Subcutaneous adipose tissue (tissue), 4 donors: ENCODE data around the gene EPS8L3. TPM values are rescaled to one million over a fixed set of nuclear protein-coding genes. Genes with fewer than 3 reads are reported as not detected.

Source experiments
- total RNA-seq, 4 donors: library from RNA; depleted of rRNA; stranded (reverse); fragments of >200 nt; gene quantifications; one replicate each; pipeline ENCODE4 v1.1.0, GENCODE V29; 2016
- TF ChIP-seq, protein P1 (sequence below): fragments of 450-650 bp; IDR thresholded peaks from one replicate; pipeline ENCODE4 v1.5.1; 2016; ENCODE audit warnings: low read depth, mild to moderate bottlenecking, control low read depth, antibody characterized with exemption, moderate library complexity

EPS8L3 gene
- total RNA-seq, 4 donors from 2014 or later, result not detected

DNA sequence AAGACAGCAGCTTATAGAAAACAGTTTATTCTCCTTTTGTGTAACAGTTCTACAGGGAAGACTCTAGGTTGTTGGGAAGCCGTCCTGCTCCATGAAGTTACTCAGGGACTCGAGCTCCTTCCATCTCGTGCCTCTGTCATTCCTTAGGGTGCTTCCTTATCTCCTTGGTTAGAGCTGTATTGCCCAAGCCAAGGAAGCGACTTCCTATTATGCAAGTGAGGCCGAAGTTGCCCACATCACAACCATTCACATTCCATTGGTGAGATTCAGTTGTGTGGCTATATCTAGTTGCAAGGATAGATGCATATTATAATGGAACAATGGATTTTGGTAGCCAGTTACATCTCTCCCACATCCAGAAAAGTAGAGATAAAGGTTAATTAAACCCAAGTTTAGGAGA is 42.7 kb downstream of the EPS8L3 start:
- TF ChIP-seq, protein P1, sequence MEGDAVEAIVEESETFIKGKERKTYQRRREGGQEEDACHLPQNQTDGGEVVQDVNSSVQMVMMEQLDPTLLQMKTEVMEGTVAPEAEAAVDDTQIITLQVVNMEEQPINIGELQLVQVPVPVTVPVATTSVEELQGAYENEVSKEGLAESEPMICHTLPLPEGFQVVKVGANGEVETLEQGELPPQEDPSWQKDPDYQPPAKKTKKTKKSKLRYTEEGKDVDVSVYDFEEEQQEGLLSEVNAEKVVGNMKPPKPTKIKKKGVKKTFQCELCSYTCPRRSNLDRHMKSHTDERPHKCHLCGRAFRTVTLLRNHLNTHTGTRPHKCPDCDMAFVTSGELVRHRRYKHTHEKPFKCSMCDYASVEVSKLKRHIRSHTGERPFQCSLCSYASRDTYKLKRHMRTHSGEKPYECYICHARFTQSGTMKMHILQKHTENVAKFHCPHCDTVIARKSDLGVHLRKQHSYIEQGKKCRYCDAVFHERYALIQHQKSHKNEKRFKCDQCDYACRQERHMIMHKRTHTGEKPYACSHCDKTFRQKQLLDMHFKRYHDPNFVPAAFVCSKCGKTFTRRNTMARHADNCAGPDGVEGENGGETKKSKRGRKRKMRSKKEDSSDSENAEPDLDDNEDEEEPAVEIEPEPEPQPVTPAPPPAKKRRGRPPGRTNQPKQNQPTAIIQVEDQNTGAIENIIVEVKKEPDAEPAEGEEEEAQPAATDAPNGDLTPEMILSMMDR, result no peak

DNA sequence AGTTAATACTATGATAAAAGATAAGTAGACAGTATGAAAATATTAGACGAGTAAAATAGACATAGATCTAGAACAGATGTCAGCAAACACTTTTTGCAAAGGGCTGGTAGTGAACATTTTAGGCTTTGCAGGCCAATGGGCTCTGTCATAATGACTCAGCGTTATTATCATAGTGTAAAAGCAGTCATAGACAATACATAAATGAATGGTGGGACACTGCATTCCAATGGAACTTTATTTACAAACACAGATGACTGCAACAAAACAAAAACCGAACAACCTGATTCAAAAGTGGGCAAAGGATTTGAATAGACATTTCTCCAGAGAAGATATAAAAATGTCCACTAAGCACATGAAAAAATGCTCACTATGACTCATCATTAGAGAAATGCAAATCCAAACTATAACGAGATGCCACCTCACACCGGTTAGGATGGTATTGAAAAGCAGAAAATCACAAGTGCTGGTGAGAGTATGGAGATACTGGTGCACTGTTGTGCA is 44.3 kb downstream of the EPS8L3 start:
- TF ChIP-seq, protein P1, result no peak

DNA sequence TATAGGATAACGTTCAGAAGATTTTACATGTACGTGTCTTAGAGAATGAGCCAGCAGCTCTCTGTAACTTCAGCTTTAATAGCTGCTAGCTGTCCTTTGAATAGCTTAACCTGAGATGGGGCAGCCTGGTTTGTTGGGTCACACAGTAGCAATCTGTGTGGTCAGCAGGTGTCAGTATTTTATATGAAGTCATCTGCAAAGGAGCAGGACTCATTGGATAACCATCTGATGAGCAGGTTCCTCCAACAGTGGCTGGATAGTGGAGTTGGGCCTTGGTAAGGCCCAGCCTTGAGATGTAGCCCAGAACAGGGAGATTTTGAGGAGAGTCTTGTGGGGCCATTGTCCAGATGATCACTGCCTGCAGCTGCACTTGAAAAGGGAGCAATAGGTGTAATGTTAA is 45.2 kb downstream of the EPS8L3 start:
- TF ChIP-seq, protein P1, result no peak

DNA sequence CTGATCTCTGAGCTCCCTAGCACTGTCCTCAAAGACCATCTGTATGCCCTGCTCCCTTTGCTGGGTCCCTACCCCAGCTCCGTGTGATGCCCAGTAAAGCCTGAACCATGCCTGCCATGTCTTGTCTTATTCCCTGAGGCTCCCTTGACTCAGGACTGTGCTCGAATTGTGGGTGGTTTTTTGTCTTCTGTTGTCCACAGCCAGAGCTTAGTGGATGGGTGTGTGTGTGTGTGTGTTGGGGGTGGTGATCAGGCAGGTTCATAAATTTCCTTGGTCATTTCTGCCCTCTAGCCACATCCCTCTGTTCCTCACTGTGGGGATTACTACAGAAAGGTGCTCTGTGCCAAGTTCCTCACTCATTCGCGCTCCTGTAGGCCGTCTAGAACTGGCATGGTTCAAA is 46.0 kb downstream of the EPS8L3 start:
- TF ChIP-seq, protein P1, result no peak

DNA sequence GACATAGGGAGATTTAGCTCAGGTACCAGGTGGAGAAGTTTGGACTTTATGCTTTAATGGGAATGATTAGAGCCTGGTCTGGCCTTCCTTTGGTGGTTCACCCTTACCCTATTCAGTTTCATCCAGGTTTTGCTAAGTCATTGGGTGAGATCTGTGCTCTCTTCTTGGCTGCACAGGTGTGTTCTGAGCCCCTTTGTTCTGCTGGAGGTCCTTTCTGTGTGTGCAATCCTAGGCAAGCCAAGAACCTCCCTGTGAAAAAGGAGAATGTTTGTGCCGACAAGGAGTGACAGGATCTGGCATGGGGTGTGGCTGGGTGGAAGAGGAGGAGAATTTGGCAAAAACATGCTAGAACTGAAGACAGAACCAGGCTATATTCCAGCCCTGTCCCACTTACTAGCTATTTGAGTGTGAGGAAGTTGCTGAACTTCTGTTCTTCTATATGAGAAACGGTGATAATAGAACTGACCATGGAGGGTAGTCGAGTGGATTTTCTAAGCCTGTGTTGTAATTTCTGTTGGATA is 47.1 kb downstream of the EPS8L3 start:
- TF ChIP-seq, protein P1, result no peak

DNA sequence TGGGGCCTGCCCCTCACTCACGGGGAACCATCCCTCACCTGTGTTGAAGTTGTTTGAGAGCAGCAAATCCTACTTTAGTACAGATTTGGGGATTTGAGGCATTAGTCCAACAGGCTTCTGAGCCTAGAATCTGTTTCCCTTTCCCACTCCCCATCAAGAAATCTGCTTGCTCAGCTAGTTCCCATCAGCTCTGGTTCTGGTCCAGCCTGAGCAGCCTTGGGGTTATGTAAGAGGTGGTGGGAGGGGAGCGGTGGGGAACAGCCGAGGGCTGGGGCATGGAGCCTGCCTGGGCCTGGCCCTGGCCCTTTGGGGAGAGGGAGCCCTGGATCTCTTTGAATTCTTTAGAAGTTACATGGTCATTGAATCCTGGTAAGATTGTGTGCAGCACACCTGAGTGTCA is 47.6 kb downstream of the EPS8L3 start:
- TF ChIP-seq, protein P1, result no peak

DNA sequence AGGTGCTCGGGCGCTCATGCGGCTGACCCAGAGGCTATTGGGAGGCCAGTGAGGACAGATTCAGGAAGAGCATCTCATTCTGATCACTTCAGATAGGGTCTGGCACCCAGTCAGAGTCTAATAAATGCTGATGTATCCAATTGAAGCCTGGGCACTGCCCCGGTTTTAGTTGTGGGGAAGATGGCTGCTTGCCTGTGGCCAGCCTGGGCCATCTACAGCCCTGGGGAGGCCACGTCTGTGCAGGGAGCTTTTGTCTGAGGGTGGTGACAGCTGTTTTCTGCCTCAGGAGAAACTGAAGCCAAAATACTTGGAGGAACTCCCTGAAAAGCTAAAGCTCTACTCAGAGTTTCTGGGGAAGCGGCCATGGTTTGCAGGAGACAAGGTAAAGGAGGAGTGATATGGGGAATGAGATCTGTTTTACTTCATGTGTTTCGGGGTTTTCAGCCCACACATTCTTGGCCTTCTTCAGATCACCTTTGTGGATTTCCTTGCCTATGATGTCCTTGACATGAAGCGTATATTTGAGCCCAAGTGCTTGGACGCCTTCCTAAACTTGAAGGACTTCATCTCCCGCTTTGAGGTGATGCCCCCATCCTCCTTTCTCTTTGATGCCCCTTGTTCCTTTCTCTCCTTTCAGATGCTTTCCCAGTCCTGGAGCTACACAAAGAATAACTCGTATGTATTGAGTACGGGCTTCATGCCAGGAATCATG is 48.9 kb downstream of the EPS8L3 start:
- TF ChIP-seq, protein P1, result no peak
